ENCODE measurements around the gene LNPK. TPM values are rescaled to one million over a fixed set of nuclear protein-coding genes. Genes with fewer than 3 reads are reported as not detected.

Gene LNPK
- total RNA-seq, 4 donors from 2014 or later, result 14.3 to 23.9 (median 15.6) TPM

GRCh38 chr2:175984846-175985245 lies 17.2 kb downstream of the LNPK start:
- Histone ChIP-seq H3K4me1 (no peaks in the 10 kb centered on the region), H3K27ac (no peak overlapping the region), H3K9me3 (no peaks in the 10 kb centered on the region), H3K36me3 (peaks cover 0 to 8% (median 0%) of the 10 kb centered on the region in 3 donors), H3K4me3 (no peak overlapping the region), H3K27me3 (no peaks in the 10 kb centered on the region)
- no peak for DNase-seq
- no peak for TF ChIP-seq CTCF (IDR thresholded peaks at IDR 0.05)
- TF ChIP-seq POLR2A (IDR thresholded peaks at IDR 0.05), result no peak

GRCh38 chr2:175981551-175981950 lies 20.5 kb downstream of the LNPK start:
- peaks cover 0 to 4% (median 0%) of the 10 kb centered on the region in 3 donors for H3K36me3 ChIP-seq
- DNase-seq, result no peak
- H3K4me1 ChIP-seq, result no peaks in the 10 kb centered on the region
- no peak overlapping the region for H3K27ac ChIP-seq
- TF ChIP-seq POLR2A (IDR thresholded peaks at IDR 0.05), result no peak
- no peak for TF ChIP-seq CTCF (IDR thresholded peaks at IDR 0.05)
- H3K9me3 ChIP-seq, result no peaks in the 10 kb centered on the region
- no peak overlapping the region for H3K4me3 ChIP-seq
- no peaks in the 10 kb centered on the region for H3K27me3 ChIP-seq

- Histone ChIP-seq H3K27ac (no peak overlapping the region), H3K4me1 (no peaks in the 10 kb centered on the region), H3K9me3 (no peaks in the 10 kb centered on the region), H3K36me3 (peaks cover 0 to 7% (median 0%) of the 10 kb centered on the region in 3 donors), H3K27me3 (no peaks in the 10 kb centered on the region), H3K4me3 (no peak overlapping the region)
- DNase-seq, result no peak
- TF ChIP-seq POLR2A (IDR thresholded peaks at IDR 0.05) (no peak), CTCF (IDR thresholded peaks at IDR 0.05) (no peak)
Measured at GRCh38 chr2:175976391-175977157, 25.5 kb downstream of the LNPK start.

GRCh38 chr2:175973373-175973772 lies 28.7 kb downstream of the LNPK start:
- Histone ChIP-seq H3K36me3 (peaks cover 0 to 7% (median 0%) of the 10 kb centered on the region in 3 donors), H3K27me3 (no peaks in the 10 kb centered on the region), H3K4me3 (no peak overlapping the region), H3K27ac (no peak overlapping the region), H3K4me1 (no peaks in the 10 kb centered on the region), H3K9me3 (no peaks in the 10 kb centered on the region)
- TF ChIP-seq POLR2A (IDR thresholded peaks at IDR 0.05) (no peak), CTCF (IDR thresholded peaks at IDR 0.05) (no peak)
- no peak for DNase-seq

- no peaks in the 10 kb centered on the region for H3K27me3 ChIP-seq
- no peak for DNase-seq
- no peaks in the 10 kb centered on the region for H3K9me3 ChIP-seq
- H3K27ac ChIP-seq, result no peak overlapping the region
- H3K36me3 ChIP-seq, result no peaks in the 10 kb centered on the region
- TF ChIP-seq CTCF (IDR thresholded peaks at IDR 0.05) (no peak), POLR2A (IDR thresholded peaks at IDR 0.05) (no peak)
- no peaks in the 10 kb centered on the region for H3K4me1 ChIP-seq
- H3K4me3 ChIP-seq, result no peak overlapping the region
Measured at GRCh38 chr2:175966839-175967238, 35.2 kb downstream of the LNPK start.

All from Peyer's patch (tissue), 4 donors.